ENCODE measurements around the gene TANC1.

Gene TANC1

DNA sequence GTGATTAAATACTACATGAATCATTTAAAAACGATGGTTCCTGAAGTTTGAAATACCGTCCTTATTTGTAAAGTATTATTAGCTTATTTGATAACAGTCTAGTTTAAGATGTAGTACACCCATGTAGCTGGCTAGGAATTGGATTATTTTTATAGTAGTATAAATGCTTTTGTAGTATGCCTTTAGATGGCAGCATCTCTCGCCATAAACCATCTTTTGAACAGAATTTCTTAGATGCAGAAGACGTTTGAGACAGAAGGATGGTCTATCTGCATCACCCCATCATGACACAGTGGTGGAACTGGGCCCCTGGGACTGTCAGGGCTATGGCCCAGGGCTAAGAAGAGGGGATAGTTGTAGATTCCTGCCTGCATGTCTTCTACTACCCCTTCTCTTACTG lies 165.4 kb downstream of the TANC1 start:
- Histone ChIP-seq H3K14ac (ENCODE audit: low read length) (no peak overlapping the region), H4K91ac (ENCODE audit: low read depth, low read length, poor library complexity) (no peak overlapping the region), H3K9ac (ENCODE audit: low read depth, low read length, poor library complexity) (no peak overlapping the region), H2BK12ac (ENCODE audit: low read length) (no peak overlapping the region), H3K79me1 (ENCODE audit: low read depth, low read length) (no peaks in the 10 kb centered on the region), H3K36me3 (replicated peaks in 1 of 2; ENCODE audit: control insufficient read depth in 2 of 2, insufficient read depth in 2 of 2, low read length in 2 of 2) (no peaks in the 10 kb centered on the region), H3K23ac (ENCODE audit: low read depth, low read length, poor library complexity) (no peak overlapping the region), H3K9me3 (replicated peaks in 1 of 2; ENCODE audit: control insufficient read depth in 2 of 2, insufficient read depth in 1 of 2, low read depth in 1 of 2, low read length in 2 of 2) (no peaks in the 10 kb centered on the region), H2BK120ac (ENCODE audit: low read depth, low read length) (no peak overlapping the region), H4K8ac (ENCODE audit: low read depth, low read length) (no peak overlapping the region), H3K4ac (ENCODE audit: low read length) (no peak overlapping the region), H3K4me2 (ENCODE audit: insufficient read depth, low read length, poor library complexity, severe bottlenecking) (no peak overlapping the region), H2BK5ac (ENCODE audit: low read length) (no peak overlapping the region), H2BK15ac (ENCODE audit: low read length) (no peak overlapping the region), H3K18ac (ENCODE audit: low read length) (no peak overlapping the region), H3K27ac (replicated peaks; ENCODE audit: low read length) (no peak overlapping the region), H3K27me3 (ENCODE audit: control insufficient read depth in 3 of 3, insufficient read depth in 3 of 3, low read depth in 1 of 3, low read length in 3 of 3) (no peaks in the 10 kb centered on the region), H3K4me1 (ENCODE audit: control insufficient read depth in 2 of 2, insufficient read depth in 1 of 2, low read depth in 1 of 2, low read length in 2 of 2) (peaks cover 14 to 21% of the 10 kb centered on the region in 2 donors), H2AFZ (ENCODE audit: low read length) (no peak overlapping the region), H3K4me3 (ENCODE audit: low read length in 2 of 2) (no peak overlapping the region), H2AK5ac (ENCODE audit: low read depth, low read length) (no peak overlapping the region)
- no CpG with 5 or more reads among the region's 4 CpGs for WGBS, 2 donors (ENCODE audit: extremely low coverage in 2 of 2, insufficient read length in 2 of 2, insufficient replicate concordance in 1 of 2)
- no peak for DNase-seq (ENCODE audit: low spot score)

DNA sequence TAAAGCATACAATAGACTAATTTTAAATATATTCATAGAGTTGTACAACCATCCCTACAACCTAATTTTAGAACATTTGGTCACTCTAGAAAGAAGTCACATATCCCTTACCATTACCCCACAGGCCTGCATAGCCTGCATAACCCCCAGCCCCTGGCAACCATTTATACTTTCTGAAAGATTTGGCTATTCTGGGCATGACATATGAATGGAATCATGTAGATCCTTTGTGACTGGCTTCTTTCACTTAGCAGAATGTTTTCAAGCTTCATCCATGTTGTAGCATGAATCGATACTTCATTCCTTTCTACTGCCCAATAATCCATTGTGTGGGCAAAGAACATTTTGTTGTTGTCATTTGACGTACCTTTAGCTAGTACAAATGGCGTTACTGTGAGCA lies 166.5 kb downstream of the TANC1 start:
- Histone ChIP-seq H3K4me1 (ENCODE audit: control insufficient read depth in 2 of 2, insufficient read depth in 1 of 2, low read depth in 1 of 2, low read length in 2 of 2) (peaks cover 14 to 23% of the 10 kb centered on the region in 2 donors), H3K23ac (ENCODE audit: low read depth, low read length, poor library complexity) (no peak overlapping the region), H2BK12ac (ENCODE audit: low read length) (no peak overlapping the region), H3K36me3 (replicated peaks in 1 of 2; ENCODE audit: control insufficient read depth in 2 of 2, insufficient read depth in 2 of 2, low read length in 2 of 2) (no peaks in the 10 kb centered on the region), H3K18ac (ENCODE audit: low read length) (no peak overlapping the region), H3K79me1 (ENCODE audit: low read depth, low read length) (no peaks in the 10 kb centered on the region), H2BK15ac (ENCODE audit: low read length) (no peak overlapping the region), H2BK5ac (ENCODE audit: low read length) (no peak overlapping the region), H3K27ac (replicated peaks; ENCODE audit: low read length) (no peak overlapping the region), H3K9me3 (replicated peaks in 1 of 2; ENCODE audit: control insufficient read depth in 2 of 2, insufficient read depth in 1 of 2, low read depth in 1 of 2, low read length in 2 of 2) (no peaks in the 10 kb centered on the region), H3K4me3 (ENCODE audit: low read length in 2 of 2) (no peak overlapping the region), H3K27me3 (ENCODE audit: control insufficient read depth in 3 of 3, insufficient read depth in 3 of 3, low read depth in 1 of 3, low read length in 3 of 3) (no peaks in the 10 kb centered on the region), H3K4me2 (ENCODE audit: insufficient read depth, low read length, poor library complexity, severe bottlenecking) (no peak overlapping the region), H2BK120ac (ENCODE audit: low read depth, low read length) (no peak overlapping the region), H4K91ac (ENCODE audit: low read depth, low read length, poor library complexity) (no peak overlapping the region), H4K8ac (ENCODE audit: low read depth, low read length) (no peak overlapping the region), H3K14ac (ENCODE audit: low read length) (no peak overlapping the region), H2AK5ac (ENCODE audit: low read depth, low read length) (no peak overlapping the region), H2AFZ (ENCODE audit: low read length) (no peak overlapping the region), H3K9ac (ENCODE audit: low read depth, low read length, poor library complexity) (no peak overlapping the region), H3K4ac (ENCODE audit: low read length) (no peak overlapping the region)
- no CpG with 5 or more reads among the region's 3 CpGs for WGBS, 2 donors (ENCODE audit: extremely low coverage in 2 of 2, insufficient read length in 2 of 2, insufficient replicate concordance in 1 of 2)
- DNase-seq (ENCODE audit: low spot score), result no peak

DNA sequence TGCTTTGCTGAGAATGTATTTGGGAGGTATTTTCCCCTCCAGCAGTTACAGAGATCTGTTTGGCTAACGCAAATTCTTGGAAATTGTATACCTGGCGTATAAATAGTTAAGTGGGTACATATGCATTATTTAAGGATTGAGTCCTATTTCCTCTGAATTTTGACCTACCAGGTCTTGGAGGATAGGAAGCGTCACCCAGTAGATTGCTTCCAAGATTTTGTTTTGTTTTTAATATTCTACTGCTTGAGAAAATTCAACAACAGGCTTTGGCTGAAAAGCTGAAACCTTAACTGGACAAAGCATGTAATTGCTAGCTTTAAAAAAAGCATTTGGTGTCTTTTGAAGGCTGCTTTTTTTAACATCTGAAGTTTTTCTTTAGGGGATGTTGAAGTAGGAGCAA lies 168.0 kb downstream of the TANC1 start:
- H3K14ac ChIP-seq (ENCODE audit: low read length), result no peak overlapping the region
- H2AK5ac ChIP-seq (ENCODE audit: low read depth, low read length), result no peak overlapping the region
- H2AFZ ChIP-seq (ENCODE audit: low read length), result no peak overlapping the region
- no peak overlapping the region for H4K8ac ChIP-seq (ENCODE audit: low read depth, low read length)
- no peak overlapping the region for H3K4me3 ChIP-seq (ENCODE audit: low read length in 2 of 2)
- no peaks in the 10 kb centered on the region for H3K27me3 ChIP-seq (ENCODE audit: control insufficient read depth in 3 of 3, insufficient read depth in 3 of 3, low read depth in 1 of 3, low read length in 3 of 3)
- WGBS, 2 donors (ENCODE audit: extremely low coverage in 2 of 2, insufficient read length in 2 of 2, insufficient replicate concordance in 1 of 2), result no CpG with 5 or more reads among the region's 3 CpGs
- H3K4me1 ChIP-seq (ENCODE audit: control insufficient read depth in 2 of 2, insufficient read depth in 1 of 2, low read depth in 1 of 2, low read length in 2 of 2), result peaks cover 14 to 23% of the 10 kb centered on the region in 2 donors
- H3K79me1 ChIP-seq (ENCODE audit: low read depth, low read length), result no peaks in the 10 kb centered on the region
- H3K23ac ChIP-seq (ENCODE audit: low read depth, low read length, poor library complexity), result no peak overlapping the region
- no peaks in the 10 kb centered on the region for H3K36me3 ChIP-seq (replicated peaks in 1 of 2; ENCODE audit: control insufficient read depth in 2 of 2, insufficient read depth in 2 of 2, low read length in 2 of 2)
- no peak overlapping the region for H3K4ac ChIP-seq (ENCODE audit: low read length)
- H3K9ac ChIP-seq (ENCODE audit: low read depth, low read length, poor library complexity), result no peak overlapping the region
- no peak overlapping the region for H2BK15ac ChIP-seq (ENCODE audit: low read length)
- H3K4me2 ChIP-seq (ENCODE audit: insufficient read depth, low read length, poor library complexity, severe bottlenecking), result no peak overlapping the region
- no peak overlapping the region for H3K27ac ChIP-seq (replicated peaks; ENCODE audit: low read length)
- no peak overlapping the region for H2BK5ac ChIP-seq (ENCODE audit: low read length)
- H3K9me3 ChIP-seq (replicated peaks in 1 of 2; ENCODE audit: control insufficient read depth in 2 of 2, insufficient read depth in 1 of 2, low read depth in 1 of 2, low read length in 2 of 2), result no peaks in the 10 kb centered on the region
- no peak overlapping the region for H2BK12ac ChIP-seq (ENCODE audit: low read length)
- no peak overlapping the region for H2BK120ac ChIP-seq (ENCODE audit: low read depth, low read length)
- DNase-seq (ENCODE audit: low spot score), result no peak
- H4K91ac ChIP-seq (ENCODE audit: low read depth, low read length, poor library complexity), result no peak overlapping the region
- H3K18ac ChIP-seq (ENCODE audit: low read length), result no peak overlapping the region

DNA sequence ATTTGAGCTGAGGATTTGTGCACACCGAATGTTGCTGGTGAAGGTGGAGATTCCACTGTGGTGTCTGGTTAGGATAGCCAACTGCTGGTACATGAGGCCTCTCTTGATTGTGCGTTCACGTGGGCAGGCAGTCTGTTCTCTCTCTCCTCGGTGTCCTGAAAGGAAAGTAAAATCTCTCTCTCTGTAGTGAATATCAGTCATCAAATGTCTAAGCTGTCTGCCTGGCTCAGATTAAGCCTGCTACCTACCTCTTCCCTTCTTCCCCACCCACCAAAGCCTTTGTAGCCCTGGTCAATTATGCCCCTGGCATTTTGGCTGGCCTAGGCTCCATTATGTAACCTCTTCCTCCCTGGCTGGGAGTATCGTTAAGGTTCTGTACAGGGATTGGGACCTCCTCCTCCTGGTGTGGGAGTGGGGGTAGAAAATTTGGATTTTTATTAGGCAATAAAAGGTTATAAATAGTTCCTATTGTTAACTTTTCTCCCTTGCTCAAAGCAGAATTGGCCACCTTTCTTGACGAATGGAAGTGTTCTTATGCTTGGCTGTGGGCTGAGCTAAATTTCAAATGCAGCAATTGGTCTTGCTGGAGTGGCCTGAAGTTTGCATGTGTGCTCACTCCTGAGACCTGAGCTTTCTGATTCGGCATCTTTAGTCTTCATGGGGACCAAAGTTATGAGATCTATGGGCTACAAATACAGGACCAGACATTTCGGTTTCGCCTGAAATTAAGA lies 169.2 kb downstream of the TANC1 start:
- Histone ChIP-seq H2BK12ac (ENCODE audit: low read length) (no peak overlapping the region), H3K27me3 (ENCODE audit: control insufficient read depth in 3 of 3, insufficient read depth in 3 of 3, low read depth in 1 of 3, low read length in 3 of 3) (no peaks in the 10 kb centered on the region), H3K4ac (ENCODE audit: low read length) (no peak overlapping the region), H3K9ac (ENCODE audit: low read depth, low read length, poor library complexity) (no peak overlapping the region), H2BK5ac (ENCODE audit: low read length) (peak overlapping the region; percentile 7), H3K27ac (replicated peaks; ENCODE audit: low read length) (peak overlapping the region; percentile 23), H3K79me1 (ENCODE audit: low read depth, low read length) (no peaks in the 10 kb centered on the region), H3K14ac (ENCODE audit: low read length) (no peak overlapping the region), H2BK120ac (ENCODE audit: low read depth, low read length) (no peak overlapping the region), H2AK5ac (ENCODE audit: low read depth, low read length) (no peak overlapping the region), H3K23ac (ENCODE audit: low read depth, low read length, poor library complexity) (no peak overlapping the region), H4K8ac (ENCODE audit: low read depth, low read length) (no peak overlapping the region), H3K4me3 (ENCODE audit: low read length in 2 of 2) (no peak overlapping the region), H2AFZ (ENCODE audit: low read length) (no peak overlapping the region), H3K4me2 (ENCODE audit: insufficient read depth, low read length, poor library complexity, severe bottlenecking) (no peak overlapping the region), H3K18ac (ENCODE audit: low read length) (no peak overlapping the region), H3K9me3 (replicated peaks in 1 of 2; ENCODE audit: control insufficient read depth in 2 of 2, insufficient read depth in 1 of 2, low read depth in 1 of 2, low read length in 2 of 2) (no peaks in the 10 kb centered on the region), H4K91ac (ENCODE audit: low read depth, low read length, poor library complexity) (no peak overlapping the region), H3K36me3 (replicated peaks in 1 of 2; ENCODE audit: control insufficient read depth in 2 of 2, insufficient read depth in 2 of 2, low read length in 2 of 2) (no peaks in the 10 kb centered on the region), H2BK15ac (ENCODE audit: low read length) (no peak overlapping the region), H3K4me1 (ENCODE audit: control insufficient read depth in 2 of 2, insufficient read depth in 1 of 2, low read depth in 1 of 2, low read length in 2 of 2) (peaks cover 14 to 23% of the 10 kb centered on the region in 2 donors)
- WGBS, 2 donors (ENCODE audit: extremely low coverage in 2 of 2, insufficient read length in 2 of 2, insufficient replicate concordance in 1 of 2), result no CpG with 5 or more reads among the region's 9 CpGs
- DNase-seq (ENCODE audit: low spot score), result no peak
